ENCODE data around the gene DHRS13. TPM values are rescaled to one million over a fixed set of nuclear protein-coding genes. Genes with fewer than 3 reads are reported as not detected.

Gene DHRS13
- total and polyA plus RNA-seq, 10 of the 15 experiments (the other 5 are each of a cell fraction or from before 2014, with no cell fraction given), result 0.18 to 55.2 (median 31.3) TPM; not detected in 1

DNA sequence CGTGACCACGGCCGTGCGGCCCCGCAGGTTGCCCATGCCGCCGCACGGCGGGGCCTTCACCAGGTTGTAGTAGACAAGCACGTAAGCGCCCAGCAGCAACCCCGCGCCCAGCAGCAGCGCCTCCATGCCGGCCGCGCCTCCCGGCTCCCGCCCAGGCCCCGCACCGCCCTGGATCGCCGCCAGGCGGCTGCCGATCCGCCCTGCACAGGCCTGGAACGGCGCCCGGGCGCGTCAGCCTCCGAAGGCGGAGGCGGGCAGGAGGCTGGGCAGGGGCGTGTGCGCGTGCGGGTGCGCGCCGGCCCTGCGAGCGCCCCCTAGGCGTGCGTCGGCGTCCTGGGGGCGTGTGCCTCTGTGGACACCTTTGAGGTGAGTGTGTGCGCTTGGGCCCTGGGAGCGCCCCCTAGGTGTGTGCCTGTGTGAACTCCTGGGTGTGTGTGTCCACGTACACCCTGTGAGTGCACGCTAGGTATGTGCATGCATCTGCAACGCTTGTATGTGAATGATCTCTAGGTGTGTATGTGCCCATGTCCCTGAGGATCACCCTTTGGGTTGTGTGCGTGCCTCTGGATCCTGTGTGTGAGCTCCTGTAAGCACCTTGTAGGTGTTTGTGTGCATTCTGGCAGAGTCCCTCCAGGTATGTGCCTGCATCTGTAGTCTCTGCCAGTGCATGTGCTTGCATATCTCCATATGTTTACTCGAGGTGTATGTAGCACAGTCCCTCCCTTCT lies at the start of gene DHRS13 (continued):
- TF ChIP-seq NFXL1 (IDR thresholded peaks at IDR 0.05; ENCODE audit: borderline replicate concordance) (no peak), NRF1 (conservative IDR thresholded peaks at IDR 0.05; ENCODE audit: low read depth, low read length) (peak; percentile 55), TBL1XR1 (IDR thresholded peaks at IDR 0.05; ENCODE audit: low read depth, low read length) (peak; percentile 91), CBX5 (IDR thresholded peaks at IDR 0.05; ENCODE audit: low read depth) (no peak), PAX5 (IDR thresholded peaks at IDR 0.05; ENCODE audit: borderline replicate concordance, low read depth, low read length) (peak; percentile 73), HCFC1 (IDR thresholded peaks at IDR 0.05; ENCODE audit: low read length) (peak; percentile 55), ZBTB11 (CRISPR knock-in tag; IDR thresholded peaks at IDR 0.05) (no peak), EZH2 (IDR thresholded peaks at IDR 0.05; ENCODE audit: borderline replicate concordance, control insufficient read depth, low read depth, low read length) (no peak), HDGF (IDR thresholded peaks at IDR 0.05) (peak; percentile 90), POU2F2 (IDR thresholded peaks at IDR 0.05; ENCODE audit: borderline replicate concordance, low read depth, low read length) (no peak), ZSCAN29 (IDR thresholded peaks at IDR 0.05) (peak; percentile 78), ASH2L (IDR thresholded peaks at IDR 0.05; ENCODE audit: borderline replicate concordance, low read depth) (no peak), ZNF592 (IDR thresholded peaks at IDR 0.05) (peak; percentile 92), TCF12 (IDR thresholded peaks at IDR 0.05; ENCODE audit: low read depth, low read length) (0 out of 2 replicates have a peak, but pooled peaks have one; percentile 69), JUNB (IDR thresholded peaks at IDR 0.05) (no peak), RAD51 (IDR thresholded peaks at IDR 0.05) (no peak), IKZF2 (IDR thresholded peaks at IDR 0.05) (peak in 1 of 2 experiments; percentile 52; a peak in 1 of 4 replicates), GATAD2B (conservative IDR thresholded peaks at IDR 0.05; ENCODE audit: low read depth) (peak; percentile 96), GABPA (IDR thresholded peaks at IDR 0.05; ENCODE audit: low read depth) (no peak), JUND (IDR thresholded peaks at IDR 0.05; ENCODE audit: low read depth, low read length) (peak; percentile 57; the same call in 1 of the 2 replicates), NR2F1 (conservative IDR thresholded peaks at IDR 0.05) (peak; percentile 75), USF2 (IDR thresholded peaks at IDR 0.05; ENCODE audit: borderline replicate concordance, low read depth, low read length) (no peak), WRNIP1 (IDR thresholded peaks at IDR 0.05; ENCODE audit: borderline replicate concordance, low read depth, low read length) (no peak)

Measured in GM12878 (cell line).